GM06990 (cell line): ENCODE data around the gene ACAA2.

Experiments used
- DNase-seq: peaks from one replicate; pipeline ENCODE4 v3.0.0-alpha.2; 2011; ENCODE audit not compliant: insufficient read length; ENCODE audit errors: extremely low read depth
- H3K27me3 ChIP-seq: replicated peaks from 2 replicates; pipeline ENCODE4 v1.6.0; 2011; ENCODE audit warnings: low read length; ENCODE audit not compliant: control insufficient read depth, insufficient read depth
- H3K36me3 ChIP-seq: 2 replicates; pipeline ENCODE4 v1.5.1; 2011; ENCODE audit warnings: low read length; ENCODE audit not compliant: control insufficient read depth, insufficient read depth
- H3K4me3 ChIP-seq: replicated peaks from 2 replicates; pipeline ENCODE4 v1.5.1; 2011; ENCODE audit warnings: low read depth, mild to moderate bottlenecking, control low read depth, low read length
- CTCF ChIP-seq: IDR thresholded peaks from 2 replicates; pipeline ENCODE4 v1.5.1; 2011; ENCODE audit warnings: low read length, control low read depth, mild to moderate bottlenecking, inconsistent platforms; ENCODE audit not compliant: insufficient read depth, poor library complexity, severe bottlenecking

Gene ACAA2

GRCh38 chr18:49763590-49763989, 49.7 kb downstream of the ACAA2 start:
- no peaks in the 10 kb centered on the region for H3K36me3 ChIP-seq
- no peaks in the 10 kb centered on the region; the same call in 1 of the 2 replicates for H3K27me3 ChIP-seq
- no peak overlapping the region for H3K4me3 ChIP-seq
- TF ChIP-seq CTCF: no peak
- no peak for DNase-seq

DNA sequence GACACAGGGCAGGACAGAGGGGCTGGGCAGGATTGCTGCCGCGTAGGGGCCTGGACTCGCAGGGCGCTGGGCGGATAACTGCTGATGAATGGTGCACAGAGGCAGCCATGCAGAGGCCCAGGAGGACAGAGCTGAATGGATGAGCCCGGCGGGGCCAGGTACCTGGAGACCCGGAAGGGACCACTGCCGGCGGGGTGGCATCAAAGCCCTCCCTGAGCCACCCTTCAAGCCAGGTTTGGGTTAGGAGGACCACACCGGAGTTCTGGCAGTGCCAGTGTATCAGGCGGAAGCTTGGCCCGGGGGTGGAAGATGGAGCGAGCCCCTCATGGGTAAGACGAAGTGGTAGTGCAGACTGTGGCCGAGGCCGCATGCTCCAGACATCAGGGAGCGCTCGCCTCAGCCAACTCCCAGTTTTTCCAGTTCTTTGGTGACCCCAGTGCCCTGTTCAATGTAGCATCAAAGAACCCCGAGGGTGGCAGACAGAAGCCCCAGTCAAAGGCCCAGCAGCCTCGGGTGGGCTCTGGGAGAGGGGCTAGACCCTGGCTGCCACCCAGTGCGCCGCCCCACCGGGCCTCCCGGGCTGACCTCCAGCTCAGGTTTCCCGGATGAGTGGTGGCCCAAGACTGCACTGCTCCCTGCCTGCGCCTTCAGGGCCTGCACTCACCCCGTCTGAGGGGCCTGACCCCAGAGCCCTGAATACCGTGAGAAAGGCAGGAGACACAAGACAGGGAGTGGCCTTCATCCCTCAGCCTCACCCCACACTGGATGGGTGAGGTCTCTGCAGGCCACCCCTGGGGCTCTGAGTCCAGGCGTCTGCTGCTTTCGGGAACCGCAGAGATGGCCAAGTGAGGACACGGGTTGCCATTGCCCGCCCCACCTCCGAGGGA, 50.9 kb downstream of the ACAA2 start:
- H3K36me3 ChIP-seq: no peaks in the 10 kb centered on the region
- TF ChIP-seq CTCF: no peak
- DNase-seq: no peak
- no peaks in the 10 kb centered on the region; the same call in 1 of the 2 replicates for H3K27me3 ChIP-seq
- no peak overlapping the region for H3K4me3 ChIP-seq

- no peaks in the 10 kb centered on the region; the same call in 1 of the 2 replicates for H3K27me3 ChIP-seq
- no peak overlapping the region for H3K4me3 ChIP-seq
- DNase-seq: no peak
- TF ChIP-seq CTCF: no peak
- no peaks in the 10 kb centered on the region for H3K36me3 ChIP-seq
Measured at GRCh38 chr18:49761771-49762170, 51.6 kb downstream of the ACAA2 start.

- H3K27me3 ChIP-seq: no peaks in the 10 kb centered on the region; the same call in 1 of the 2 replicates
- no peak for TF ChIP-seq CTCF
- H3K36me3 ChIP-seq: no peaks in the 10 kb centered on the region
Measured at GRCh38 chr18:49758263-49758610, 55.1 kb downstream of the ACAA2 start.

DNA sequence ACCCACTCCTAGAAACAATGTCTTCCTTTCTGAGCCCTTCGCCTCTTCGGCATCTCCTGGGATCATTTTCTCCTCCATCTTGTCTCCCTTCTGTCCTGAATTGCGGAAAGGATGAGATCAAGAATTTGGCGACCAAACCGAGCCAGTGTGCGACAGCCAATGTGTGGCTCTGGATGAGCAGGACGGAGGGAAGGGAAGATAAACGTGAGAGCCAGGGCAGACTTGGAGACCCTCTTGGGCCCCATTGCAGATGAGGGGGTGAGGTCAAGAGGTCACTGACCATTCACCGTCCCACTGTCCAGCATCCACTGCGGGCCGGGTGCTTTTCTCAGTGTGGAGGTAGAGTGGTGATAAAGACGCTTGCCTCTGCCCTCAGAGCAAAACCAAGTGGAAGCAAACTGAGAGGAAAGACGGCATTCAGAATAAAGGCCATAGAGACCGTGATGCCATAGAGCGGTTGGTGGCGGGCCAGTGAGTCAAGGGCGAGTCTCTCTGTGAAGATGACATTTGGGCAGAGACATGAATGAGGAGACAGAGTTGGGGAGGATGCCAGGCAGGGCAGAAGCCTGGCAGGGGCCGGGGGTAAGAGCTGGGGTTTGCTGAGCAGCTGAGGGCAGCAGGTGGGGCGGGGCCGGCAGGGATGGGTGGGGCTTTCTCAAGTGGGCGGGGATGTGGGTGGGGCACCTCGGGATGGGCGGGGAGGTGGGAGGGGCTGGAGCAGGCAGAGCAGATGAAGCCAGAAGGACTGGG, 55.6 kb downstream of the ACAA2 start:
- Histone ChIP-seq H3K36me3 (no peaks in the 10 kb centered on the region), H3K4me3 (no peak overlapping the region), H3K27me3 (no peaks in the 10 kb centered on the region; the same call in 1 of the 2 replicates)
- DNase-seq: peak; percentile 17
- no peak for TF ChIP-seq CTCF

More at GRCh38 chr18:49758263-49758610, 55.1 kb downstream of the ACAA2 start:
- no peak overlapping the region for H3K4me3 ChIP-seq
- no peak for DNase-seq
